Adrenal gland (tissue), 12 donors: Measurements from ENCODE around the gene KRTAP10-1. TPM values are rescaled to one million over a fixed set of nuclear protein-coding genes. Genes with fewer than 3 reads are reported as not detected.

ENCODE experiments used
- DNase-seq, 7 donors: peaks; one replicate each; pipeline ENCODE4 v3.0.0-alpha.2; 2019 to 2020
- H3K27ac ChIP-seq, 5 donors: fragments of 200-600 bp; sonication (generic) in 4 of 5; 1 replicate in 3 of 5; 2 replicates in 2 of 5; pipeline versions ENCODE4 v1.5.1 to v1.8.0; 2016 to 2020; ENCODE audit warnings: mild to moderate bottlenecking in 1 of 5
- H3K27me3 ChIP-seq: fragments of 200-600 bp; 2 replicates; pipeline ENCODE4 v1.8.0; 2021
- H3K36me3 ChIP-seq, 2 donors: fragments of 200-600 bp; replicated peaks in 1 of 2; 1 replicate in 1 of 2; 2 replicates in 1 of 2; pipeline versions ENCODE4 v1.5.1 to v1.8.0; 2018 to 2022
- H3K4me1 ChIP-seq, 2 donors: fragments of 200-600 bp; replicated peaks in 1 of 2; 1 replicate in 1 of 2; 2 replicates in 1 of 2; pipeline versions ENCODE4 v1.5.1 to v1.8.0; 2018 to 2021
- H3K4me3 ChIP-seq, 4 donors: fragments of 200-600 bp; sonication (generic) in 3 of 4; one replicate each; pipeline ENCODE4 v1.5.1; 2016 to 2018
- H3K9me3 ChIP-seq, 3 donors: fragments of 200-600 bp; sonication (generic) in 1 of 3; replicated peaks in 1 of 3; 1 replicate in 2 of 3; 2 replicates in 1 of 3; pipeline versions ENCODE4 v1.5.1 to v1.8.0; 2016 to 2021
- CTCF ChIP-seq, 6 experiments: fragments of 450-650 bp in 4 of 6; fragments of 200-600 bp in 2 of 6; sonication (generic) in 1 of 6; IDR thresholded peaks; 1 replicate in 5 of 6; 2 replicates in 1 of 6; pipeline versions ENCODE4 v1.5.1 to v1.8.0; 2016 to 2021; ENCODE audit warnings: antibody characterized with exemption in 6 of 6, mild to moderate bottlenecking in 2 of 6, moderate library complexity in 1 of 6
- POLR2A ChIP-seq, 2 donors: fragments of 450-650 bp; IDR thresholded peaks; one replicate each; pipeline ENCODE4 v1.6.1; 2017; ENCODE audit warnings: antibody characterized with exemption in 2 of 2, mild to moderate bottlenecking in 2 of 2, moderate library complexity in 1 of 2
- WGBS, 4 donors: extraction: QIAGEN DNeasy Blood & Tissue Kit in 2 of 4; methylation state at CpG; one replicate each; pipeline versions ENCODE4 v1.1.5 to v1.1.7; 2013 to 2017; 5-methylcytosine and 5-hydroxymethylcytosine counted together
- intact Hi-C, 2 donors: fragments of 100-400 bp; cut with DNase I; formaldehyde crosslinking; loops; one replicate each; pipeline versions ENCODE4 v1.14.1 to v1.15.0; 2022 to 2023
- polyA plus RNA-seq, 3 donors: library from polyadenylated mRNA; stranded (reverse); fragments of 200-250 nt in 2 of 3; fragments of 350-450 nt in 1 of 3; fragmentation: Illumina TruSeq in 1 of 3; extraction: RNeasy Lipid Tissue Mini Kit (QIAGEN cat#74804) in 1 of 3; gene quantifications; one replicate each; pipeline ENCODE4 v1.2.3, GENCODE V29; 2013 to 2014
- total RNA-seq, 9 donors: library from RNA; depleted of rRNA in 4 of 9; stranded (reverse); fragments of >200 nt in 4 of 9; fragments of 120-200 nt in 1 of 9; fragmentation: NEBNext Ultra II Directional in 1 of 9; extraction: Animal tissue kit (Norgen Biotek cat#: 25700) in 1 of 9; gene quantifications; one replicate each; pipeline versions ENCODE4 v1.1.0 to v1.2.4, GENCODE V29; 2013 to 2023
- donor health status: healthy with polysubstance abuse.
- donor health status: Bipolar disorder and iron deficiency.
- donor health status: DM: yes; HTN: yes; CAD: no.
- donor health status: DM: no; HTN: no; CAD: no.
- donor health status: DM: no; HTN: no; CAD: no.
- donor health status: DM: yes; HTN: yes; CAD: no.

KRTAP10-1 gene
- total and polyA plus RNA-seq, 12 donors: not detected

- Histone ChIP-seq H3K36me3 (no peaks in the 10 kb centered on the region), H3K27ac (no peak overlapping the region), H3K4me3 (no peak overlapping the region), H3K9me3 (no peaks in the 10 kb centered on the region), H3K27me3 (no peaks in the 10 kb centered on the region), H3K4me1 (no peaks in the 10 kb centered on the region)
- 85 to 95% (median 90%) methylated on average over 25 to 37 of the region's 37 CpGs for WGBS, 4 donors
- DNase-seq: peak in 1 of 7 donors; percentile 14
- TF ChIP-seq CTCF (IDR thresholded peaks at IDR 0.05) (no peak), POLR2A (IDR thresholded peaks at IDR 0.05) (no peak)
- intact Hi-C loops: no loop called here
These were observed 6.7 kb downstream of the KRTAP10-1 start for GRCh38 chr21:44533121-44533890.

- intact Hi-C loops: no loop called here
- DNase-seq: peak in 1 of 7 donors; percentile 8
- no peak overlapping the region for H3K27ac ChIP-seq
- H3K27me3 ChIP-seq: no peaks in the 10 kb centered on the region
- no peaks in the 10 kb centered on the region for H3K4me1 ChIP-seq
- no peaks in the 10 kb centered on the region for H3K9me3 ChIP-seq
- TF ChIP-seq CTCF (IDR thresholded peaks at IDR 0.05) (no peak), POLR2A (IDR thresholded peaks at IDR 0.05) (no peak)
- H3K4me3 ChIP-seq: no peak overlapping the region
- H3K36me3 ChIP-seq: no peaks in the 10 kb centered on the region
- WGBS, 4 donors: 81 to 90% (median 87%) methylated on average over 14 to 16 of the region's 16 CpGs
These were observed 7.3 kb downstream of the KRTAP10-1 start for GRCh38 chr21:44532712-44533111.

GRCh38 chr21:44531606-44532564, 8.1 kb downstream of the KRTAP10-1 start:
- intact Hi-C loops: no loop called here
- TF ChIP-seq POLR2A (IDR thresholded peaks at IDR 0.05): no peak
- no peak for TF ChIP-seq CTCF (IDR thresholded peaks at IDR 0.05)
- 77 to 81% (median 78%) methylated on average over 24 to 30 of the region's 30 CpGs for WGBS, 4 donors
- H3K4me1 ChIP-seq: no peaks in the 10 kb centered on the region
- no peaks in the 10 kb centered on the region for H3K9me3 ChIP-seq
- no peaks in the 10 kb centered on the region for H3K36me3 ChIP-seq
- no peak overlapping the region for H3K4me3 ChIP-seq
- H3K27me3 ChIP-seq: no peaks in the 10 kb centered on the region
- peak in 2 of 7 donors; percentile 3 to 9 for DNase-seq
- H3K27ac ChIP-seq: no peak overlapping the region

GRCh38 chr21:44530903-44531605, 8.9 kb downstream of the KRTAP10-1 start:
- no peaks in the 10 kb centered on the region for H3K27me3 ChIP-seq

More at GRCh38 chr21:44530903-44531605, 8.9 kb downstream of the KRTAP10-1 start:
- TF ChIP-seq POLR2A (IDR thresholded peaks at IDR 0.05) (no peak), CTCF (IDR thresholded peaks at IDR 0.05) (no peak)
- Histone ChIP-seq H3K4me3 (no peak overlapping the region), H3K9me3 (no peaks in the 10 kb centered on the region), H3K4me1 (no peaks in the 10 kb centered on the region), H3K36me3 (no peaks in the 10 kb centered on the region), H3K27ac (no peak overlapping the region)
- WGBS, 4 donors: 79 to 85% (median 81%) methylated on average over 14 to 23 of the region's 23 CpGs
- DNase-seq: peak in 2 of 7 donors; percentile 4 to 8
- intact Hi-C loops: no loop called here
